Measurements from ENCODE around the gene GABRD.

The GABRD gene

DNA sequence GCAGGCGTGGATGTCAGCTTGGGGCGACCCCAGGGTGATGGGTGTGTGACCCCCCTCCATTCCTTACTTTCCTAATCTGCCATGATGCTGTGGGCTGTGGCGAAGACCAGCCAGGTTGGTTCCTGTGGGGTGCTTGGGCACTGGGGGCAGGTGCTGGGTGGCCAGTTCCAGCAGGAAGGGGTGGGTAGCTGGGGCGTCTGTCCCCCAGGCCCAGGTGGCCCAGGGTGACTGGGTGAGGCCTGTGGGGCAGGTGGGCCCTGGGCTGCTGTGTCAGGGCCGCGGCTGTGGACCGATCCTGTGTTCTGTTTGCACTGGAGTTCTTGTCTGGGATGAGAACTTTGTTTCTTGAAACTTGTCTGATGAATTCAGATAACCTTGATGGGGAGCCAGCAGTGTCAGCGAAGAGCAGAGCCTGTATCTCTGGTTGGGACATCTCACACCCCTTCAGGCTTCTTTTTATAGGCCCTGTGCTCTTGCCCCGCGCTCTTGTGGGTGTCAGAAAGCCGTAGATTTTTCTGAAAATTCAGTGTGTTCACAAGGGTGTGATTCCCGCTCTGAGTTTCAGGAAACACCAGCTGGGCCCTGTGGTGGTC, 34.7 kb downstream of the GABRD start:
- no peak for DNase-seq (ENCODE audit: low read depth in 2 of 2)

GRCh38 chr1:2054560-2054959, 35.4 kb downstream of the GABRD start:
- DNase-seq (ENCODE audit: low read depth in 2 of 2), result no peak

GRCh38 chr1:2055911-2056575, 36.9 kb downstream of the GABRD start:
- no peak for DNase-seq (ENCODE audit: low read depth in 2 of 2)

GRCh38 chr1:2056955-2057590, 37.9 kb downstream of the GABRD start:
- no peak for DNase-seq (ENCODE audit: low read depth in 2 of 2)

DNA sequence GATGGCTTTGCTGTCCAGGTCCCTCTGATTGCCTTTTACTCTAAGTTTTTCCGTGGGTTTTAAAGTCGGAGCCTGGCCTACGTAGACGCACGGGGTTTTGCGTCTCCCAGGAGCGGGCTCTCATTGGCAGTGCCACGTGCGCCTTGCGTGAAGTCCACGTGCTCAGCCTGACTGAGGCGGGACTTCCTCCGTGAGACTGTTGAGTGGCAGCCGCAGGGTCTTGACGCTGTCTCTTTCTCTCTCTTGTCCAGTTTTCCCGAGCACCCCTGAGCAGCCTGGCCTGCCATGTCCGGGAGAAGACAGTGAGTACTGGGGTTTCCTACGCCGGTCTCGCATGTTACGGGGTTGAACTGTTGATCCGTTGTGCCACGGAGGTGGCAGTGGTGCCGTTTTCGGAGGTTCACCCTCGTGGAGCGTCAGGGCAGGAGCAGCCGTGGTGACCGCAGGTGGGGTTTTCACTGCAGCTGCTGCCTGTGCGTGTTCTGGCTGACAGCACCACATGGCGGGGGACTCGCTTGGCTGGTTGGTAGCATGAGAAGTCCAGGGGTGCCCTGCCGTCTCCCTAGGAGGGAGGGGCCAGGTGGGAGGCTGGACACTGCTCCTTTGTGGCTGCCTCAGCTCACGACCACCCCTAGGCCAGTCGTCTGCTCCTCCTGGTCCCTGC, 40.3 kb downstream of the GABRD start:
- DNase-seq (ENCODE audit: low read depth in 2 of 2), result no peak

GRCh38 chr1:2060072-2060471, 40.9 kb downstream of the GABRD start:
- DNase-seq (ENCODE audit: low read depth in 2 of 2), result no peak

DNA sequence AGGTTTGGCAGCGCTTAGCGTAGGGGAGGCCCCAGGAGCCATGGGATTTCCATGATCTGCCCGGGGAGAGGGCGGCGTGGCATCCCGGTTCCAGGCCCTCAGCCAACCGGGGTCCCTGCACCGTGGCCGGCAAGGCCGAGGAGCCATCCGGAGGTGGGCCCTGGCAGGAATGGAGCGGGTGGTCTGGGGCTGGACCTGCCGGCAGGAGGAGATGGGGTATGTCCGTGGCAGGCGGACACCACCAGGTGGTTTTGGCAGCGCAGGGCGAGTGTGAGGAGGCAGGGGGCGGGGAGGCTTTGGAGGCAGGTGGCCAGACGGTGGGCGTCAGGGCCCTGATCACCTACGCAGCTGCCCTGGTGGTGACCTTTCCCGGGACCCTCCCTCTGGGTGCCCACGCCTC, 41.4 kb downstream of the GABRD start:
- DNase-seq (ENCODE audit: low read depth in 2 of 2), result no peak

DNA sequence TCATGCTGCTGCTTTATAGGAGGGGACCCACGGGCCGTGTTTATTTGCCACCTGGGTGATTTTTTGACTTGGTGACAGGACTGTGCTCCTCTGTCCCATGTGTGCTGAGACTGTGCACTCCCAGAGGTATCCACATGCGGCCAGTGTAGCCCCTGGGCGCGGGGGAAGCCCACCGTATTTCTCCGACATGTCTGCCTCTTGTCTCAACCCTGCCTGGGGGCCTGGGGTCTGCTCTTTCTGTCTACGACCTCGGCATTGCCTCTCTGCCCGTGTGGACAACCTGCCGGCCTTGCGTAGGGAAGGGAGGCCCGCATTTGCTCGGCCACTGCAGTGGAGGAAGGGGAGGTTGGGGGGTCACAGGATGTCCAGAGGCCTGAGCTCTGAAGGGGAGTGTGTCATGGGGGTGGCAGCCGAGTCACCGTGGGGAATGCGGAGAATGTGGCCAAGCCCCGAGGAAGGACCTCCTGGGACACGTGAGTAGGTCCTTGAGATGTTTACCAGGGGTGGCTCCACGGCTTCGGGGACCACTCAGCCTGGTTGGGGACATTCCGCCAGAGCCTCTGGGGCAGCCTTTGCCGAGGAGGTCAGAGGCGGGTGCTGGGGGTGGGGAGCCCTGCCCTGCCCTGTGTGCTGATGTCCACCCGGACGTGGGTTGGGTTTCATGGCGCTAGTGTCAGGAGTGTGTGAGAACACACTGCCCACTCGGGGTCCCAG, 42.1 kb downstream of the GABRD start:
- DNase-seq (ENCODE audit: low read depth in 2 of 2), result no peak

- DNase-seq (ENCODE audit: low read depth in 2 of 2), result no peak
These were observed 46.6 kb downstream of the GABRD start for GRCh38 chr1:2065699-2066098.

GRCh38 chr1:2067393-2067792, 48.2 kb downstream of the GABRD start:
- no peak for DNase-seq (ENCODE audit: low read depth in 2 of 2)

- DNase-seq (ENCODE audit: low read depth in 2 of 2), result no peak
These were observed 48.8 kb downstream of the GABRD start for GRCh38 chr1:2067981-2068380.

- no peak for DNase-seq (ENCODE audit: low read depth in 2 of 2)
These were observed 49.8 kb downstream of the GABRD start for GRCh38 chr1:2068951-2069350.

DNA sequence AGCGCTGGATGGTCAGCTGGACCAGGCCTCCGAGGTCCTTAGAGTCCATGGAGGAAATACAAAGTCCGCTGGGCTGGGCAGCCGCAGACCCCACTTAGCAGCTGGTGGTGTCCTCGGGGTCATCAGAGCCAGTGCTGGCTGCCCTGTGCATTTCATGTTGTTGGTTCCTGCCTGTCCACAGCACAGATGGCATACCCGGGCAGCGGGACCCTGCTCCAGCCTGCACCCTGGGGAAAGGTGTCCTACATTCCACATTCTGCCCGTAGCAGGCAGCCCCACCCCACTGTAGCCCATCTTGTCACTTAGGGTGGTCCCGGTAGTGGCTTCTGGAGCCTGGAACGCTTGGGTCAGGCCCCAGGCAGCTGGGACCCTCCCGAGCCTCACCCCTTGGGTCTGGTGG, 50.9 kb downstream of the GABRD start:
- DNase-seq (ENCODE audit: low read depth in 2 of 2), result no peak

- DNase-seq (ENCODE audit: low read depth in 2 of 2), result no peak
These were observed 51.8 kb downstream of the GABRD start for GRCh38 chr1:2070800-2071530.

DNA sequence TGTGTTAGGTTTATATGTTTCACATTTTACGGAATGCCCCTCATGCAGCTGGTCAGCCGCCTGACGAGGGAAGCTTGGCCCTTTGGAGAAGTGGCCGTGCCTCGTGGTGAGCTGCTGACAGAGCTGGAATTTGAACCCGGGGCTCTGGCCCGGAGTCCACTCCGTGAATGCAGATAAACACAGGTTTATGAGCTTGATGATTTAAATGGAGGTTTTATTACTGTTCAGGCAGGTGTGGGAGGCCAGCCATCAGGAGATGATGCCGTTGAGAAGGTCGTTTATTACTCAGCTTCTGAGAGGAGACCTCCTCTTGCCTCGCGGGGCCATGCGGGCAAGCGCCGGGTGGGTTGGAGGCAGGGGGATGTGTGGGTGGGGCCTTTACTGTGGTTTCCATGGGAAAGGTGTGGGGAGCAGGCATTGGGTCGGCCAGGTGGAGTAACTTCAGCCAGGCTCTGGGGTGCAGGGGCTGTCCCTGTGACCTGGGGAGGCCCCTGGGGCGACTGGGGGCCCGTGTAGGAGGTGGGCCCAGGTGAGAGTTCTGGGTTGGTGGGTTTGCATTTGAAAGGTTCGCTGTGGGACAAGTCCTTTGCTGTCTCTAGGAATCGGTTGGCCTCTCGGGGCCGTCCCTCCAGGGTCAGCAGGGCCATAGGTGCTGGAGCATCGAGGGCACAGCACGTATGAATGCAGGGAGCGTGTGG, 53.1 kb downstream of the GABRD start:
- DNase-seq (ENCODE audit: low read depth in 2 of 2), result no peak

GRCh38 chr1:2072891-2073290, 53.7 kb downstream of the GABRD start:
- no peak for DNase-seq (ENCODE audit: low read depth in 2 of 2)

GRCh38 chr1:2073382-2074230, 54.5 kb downstream of the GABRD start:
- no peak for DNase-seq (ENCODE audit: low read depth in 2 of 2)

- no peak for DNase-seq (ENCODE audit: low read depth in 2 of 2)
These were observed 55.3 kb downstream of the GABRD start for GRCh38 chr1:2074396-2074795.

GRCh38 chr1:2074944-2075740, 56.0 kb downstream of the GABRD start:
- no peak for DNase-seq (ENCODE audit: low read depth in 2 of 2)
